ENCODE measurements around the gene OSBPL5.

GRCh38 chr11:3108183-3108721 is 56.9 kb downstream of the OSBPL5 start:
- TF ChIP-seq CTCF (IDR thresholded peaks at IDR 0.05) = no peak
- TF ChIP-seq POLR2AphosphoS5 (IDR thresholded peaks at IDR 0.05) = no peak
- TF ChIP-seq POLR2A (IDR thresholded peaks at IDR 0.05) = no peak
- no peak for TF ChIP-seq EP300 (IDR thresholded peaks at IDR 0.05; ENCODE audit: low read depth)
